Bronchial epithelial cell (primary cell): ENCODE data around the gene ZNF429. TPM values are rescaled to one million over a fixed set of nuclear protein-coding genes. Genes with fewer than 3 reads are reported as not detected.
"Not testable (repeated sequence)": the region's sequence is repeated elsewhere in the genome, so short reads cannot be mapped to it uniquely, and the experiment has no call there.

ENCODE experiments used
- DNase-seq: peaks from one replicate; pipeline ENCODE4 v3.0.0-alpha.2; 2010; ENCODE audit warnings: low read depth
- FAIRE-seq: peaks from 2 replicates; lab custom pipeline; 2011; peaks lifted over from hg19 to GRCh38; lab: Jason Lieb, UNC
- H3K27me3 ChIP-seq: 2 replicates; pipeline ENCODE4 v1.5.1; 2011; ENCODE audit warnings: low read length; ENCODE audit not compliant: control insufficient read depth, insufficient read depth
- H3K36me3 ChIP-seq: 2 replicates; pipeline ENCODE4 v1.5.1; 2011; ENCODE audit warnings: low read length; ENCODE audit not compliant: control insufficient read depth, insufficient read depth
- H3K4me3 ChIP-seq: 2 replicates; pipeline ENCODE4 v1.5.1; 2011; ENCODE audit warnings: mild to moderate bottlenecking, low read depth, low read length, control low read depth
- total RNA-seq: library from RNA; depleted of rRNA; stranded (reverse); fragments of >200 nt; gene quantifications from 2 replicates; pipeline ENCODE4 v1.2.1, GENCODE V29; 2014
- TF ChIP-seq, protein P1 (sequence below): IDR thresholded peaks from 2 replicates; pipeline ENCODE4 v1.5.1; 2011; ENCODE audit warnings: mild to moderate bottlenecking, moderate library complexity, low read length, control low read depth, inconsistent platforms; ENCODE audit not compliant: insufficient read depth, severe bottlenecking

ZNF429 gene
- total RNA-seq, 1 donor from 2014 or later, result 2.6 TPM

- H3K27me3 ChIP-seq, result no peaks in the 10 kb centered on the region
- H3K4me3 ChIP-seq, result no peak overlapping the region
- TF ChIP-seq, protein P1, sequence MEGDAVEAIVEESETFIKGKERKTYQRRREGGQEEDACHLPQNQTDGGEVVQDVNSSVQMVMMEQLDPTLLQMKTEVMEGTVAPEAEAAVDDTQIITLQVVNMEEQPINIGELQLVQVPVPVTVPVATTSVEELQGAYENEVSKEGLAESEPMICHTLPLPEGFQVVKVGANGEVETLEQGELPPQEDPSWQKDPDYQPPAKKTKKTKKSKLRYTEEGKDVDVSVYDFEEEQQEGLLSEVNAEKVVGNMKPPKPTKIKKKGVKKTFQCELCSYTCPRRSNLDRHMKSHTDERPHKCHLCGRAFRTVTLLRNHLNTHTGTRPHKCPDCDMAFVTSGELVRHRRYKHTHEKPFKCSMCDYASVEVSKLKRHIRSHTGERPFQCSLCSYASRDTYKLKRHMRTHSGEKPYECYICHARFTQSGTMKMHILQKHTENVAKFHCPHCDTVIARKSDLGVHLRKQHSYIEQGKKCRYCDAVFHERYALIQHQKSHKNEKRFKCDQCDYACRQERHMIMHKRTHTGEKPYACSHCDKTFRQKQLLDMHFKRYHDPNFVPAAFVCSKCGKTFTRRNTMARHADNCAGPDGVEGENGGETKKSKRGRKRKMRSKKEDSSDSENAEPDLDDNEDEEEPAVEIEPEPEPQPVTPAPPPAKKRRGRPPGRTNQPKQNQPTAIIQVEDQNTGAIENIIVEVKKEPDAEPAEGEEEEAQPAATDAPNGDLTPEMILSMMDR, result no peak
- FAIRE-seq, result no peak
- H3K36me3 ChIP-seq, result peaks cover 1% of the 10 kb centered on the region
- DNase-seq, result no peak
These were observed 27.5 kb downstream of the ZNF429 start for GRCh38 chr19:21532904-21533303.

DNA sequence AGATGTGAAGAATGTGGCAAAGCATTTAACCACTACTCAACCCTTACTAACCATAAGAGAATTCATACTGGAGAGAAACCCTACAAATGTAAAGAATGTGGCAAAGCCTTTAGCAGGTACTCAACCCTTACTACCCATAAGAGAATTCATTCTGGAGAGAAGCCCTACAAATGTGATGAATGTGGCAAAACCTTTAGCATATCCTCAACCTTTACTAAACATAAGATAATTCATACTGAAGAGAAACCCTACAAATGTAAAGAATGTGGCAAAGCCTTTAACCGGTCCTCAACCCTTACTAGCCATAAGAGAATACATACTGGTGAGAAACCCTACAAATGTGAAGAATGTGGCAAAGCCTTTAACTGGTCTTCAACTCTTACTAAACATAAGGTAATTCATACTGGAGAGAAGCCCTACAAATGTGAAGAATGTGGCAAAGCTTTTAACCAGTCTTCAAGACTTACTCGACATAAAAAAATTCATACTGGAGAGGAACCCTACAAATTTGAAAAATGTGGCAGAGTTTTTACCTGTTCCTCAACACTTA is 31.4 kb downstream of the ZNF429 start:
- H3K27me3 ChIP-seq, DNase-seq, H3K36me3 ChIP-seq, H3K4me3 ChIP-seq, FAIRE-seq: not testable (repeated sequence)

GRCh38 chr19:21559444-21559843 is 54.0 kb downstream of the ZNF429 start:
- Histone ChIP-seq H3K27me3 (no peaks in the 10 kb centered on the region), H3K36me3 (no peaks in the 10 kb centered on the region), H3K4me3 (no peak overlapping the region)
- no peak for DNase-seq
- TF ChIP-seq, protein P1, result no peak
- FAIRE-seq, result no peak

GRCh38 chr19:21564406-21564805 is 59.0 kb downstream of the ZNF429 start:
- H3K36me3 ChIP-seq, result no peaks in the 10 kb centered on the region
- no peaks in the 10 kb centered on the region for H3K27me3 ChIP-seq
- FAIRE-seq (no peak), DNase-seq (no peak)
- TF ChIP-seq, protein P1, result no peak
- H3K4me3 ChIP-seq, result no peak overlapping the region

- TF ChIP-seq, protein P1, result no peak
- FAIRE-seq (no peak), DNase-seq (peak; percentile 44)
- Histone ChIP-seq H3K27me3 (no peaks in the 10 kb centered on the region), H3K36me3 (no peaks in the 10 kb centered on the region), H3K4me3 (no peak overlapping the region)
These were observed 60.7 kb downstream of the ZNF429 start for GRCh38 chr19:21566073-21566472.

- not testable (repeated sequence) for DNase-seq, FAIRE-seq, H3K36me3 ChIP-seq, H3K27me3 ChIP-seq
- peak overlapping the region; percentile 8 for H3K4me3 ChIP-seq
These were observed 62.4 kb downstream of the ZNF429 start for GRCh38 chr19:21567806-21568205.
